A549 (cell line): ENCODE data around the gene HSPA4L.

Source experiments
- CTCF ChIP-seq: fragments of >200 bp; sonication (Bioruptor Twin); formaldehyde crosslinking; IDR thresholded peaks from 3 replicates; pipeline ENCODE4 v1.5.1; 2016
- FOXS1 ChIP-seq: fragments of 250-450 bp; sonication (Bioruptor Pico); IDR thresholded peaks from 2 replicates; pipeline ENCODE4 v1.5.0; 2020; ENCODE audit warnings: mild to moderate bottlenecking, moderate library complexity
- MAFK ChIP-seq: fragments of 450-650 bp; IDR thresholded peaks from 2 replicates; pipeline ENCODE4 v1.6.1; 2014; ENCODE audit not compliant: partially characterized antibody
- MAX ChIP-seq: IDR thresholded peaks from 2 replicates; pipeline ENCODE4 v1.6.1; 2012
- MYC ChIP-seq: IDR thresholded peaks from 2 replicates; pipeline ENCODE4 v1.6.1; 2012; ENCODE audit warnings: mild to moderate bottlenecking, inconsistent platforms, low read length, improper control_type of control experiment, borderline replicate concordance
- NR3C1 ChIP-seq: fragments of >200 bp; sonication (Bioruptor Twin); formaldehyde crosslinking; IDR thresholded peaks from 3 replicates; pipeline ENCODE4 v1.6.1; 2017
- POLR2A ChIP-seq: IDR thresholded peaks from 2 replicates; pipeline ENCODE4 v1.6.1; 2012; ENCODE audit warnings: mild to moderate bottlenecking, low read length
- RAD21 ChIP-seq, 2 experiments: fragments of >200 bp in 1 of 2; sonication (Bioruptor Twin) in 1 of 2; formaldehyde crosslinking in 1 of 2; IDR thresholded peaks in 1 of 2; conservative IDR thresholded peaks in 1 of 2; 2 replicates in 1 of 2; 3 replicates in 1 of 2; pipeline ENCODE4 v1.6.1; 2012 to 2018; ENCODE audit warnings: inconsistent platforms in 1 of 2
- REST ChIP-seq: fragments of 200-600 bp; sonication (generic); IDR thresholded peaks from 2 replicates; pipeline ENCODE4 v1.6.1; 2016; ENCODE audit warnings: antibody characterized with exemption, mild to moderate bottlenecking, moderate library complexity

GRCh38 chr4:127844601-127845116 lies 62.5 kb downstream of the HSPA4L start:
- TF ChIP-seq FOXS1 (CRISPR knock-in tag) (no peak), RAD21 (conservative IDR thresholded peaks at IDR 0.05 in 1 of 2, IDR thresholded peaks at IDR 0.05 in 1 of 2) (no peak), CTCF (no peak), MYC (no peak), REST (no peak), MAFK (no peak), POLR2A (no peak), MAX (no peak), NR3C1 (no peak)
